HG03280 (cell line): ENCODE results near the gene CAD.

Experiments used
- ATAC-seq: cut with Tn5 transposase; IDR thresholded peaks from one replicate; pipeline ENCODE4 v1.9.1; 2021; ENCODE audit warnings: mild to moderate bottlenecking, moderate library complexity; ENCODE audit not compliant: unreplicated experiment

Gene CAD

GRCh38 chr2:27275211-27276150 lies 58.3 kb downstream of the CAD start, which contains the start of gene DNAJC5G:
Gene DNAJC5G (plus strand): TSS chr2:27275433. CDS start chr2:27276729, 1,296 bp downstream.
- no peak for ATAC-seq

- no peak for ATAC-seq
Observed at GRCh38 chr2:27278010-27278409, 60.8 kb downstream of the CAD start.

- no peak for ATAC-seq
Observed at GRCh38 chr2:27280826-27281225, 63.7 kb downstream of the CAD start.

GRCh38 chr2:27281442-27281841 lies 64.3 kb downstream of the CAD start:
- ATAC-seq = no peak

GRCh38 chr2:27281855-27282559 lies 64.8 kb downstream of the CAD start, which contains the start of gene TRIM54:
Gene TRIM54 (plus strand): TSS chr2:27282429. CDS start chr2:27282732, 303 bp downstream.
- ATAC-seq = no peak

GRCh38 chr2:27282892-27283291 lies 65.7 kb downstream of the CAD start:
- no peak for ATAC-seq

GRCh38 chr2:27284996-27285395 lies 67.8 kb downstream of the CAD start:
- no peak for ATAC-seq

- ATAC-seq = no peak
Observed at GRCh38 chr2:27285481-27285880, 68.3 kb downstream of the CAD start.

GRCh38 chr2:27288610-27289009 lies 71.4 kb downstream of the CAD start:
- no peak for ATAC-seq

- no peak for ATAC-seq
Observed at GRCh38 chr2:27290549-27290948, 73.4 kb downstream of the CAD start.

GRCh38 chr2:27291865-27292264 lies 74.7 kb downstream of the CAD start:
- no peak for ATAC-seq
